NCI-H226 (cell line): ENCODE measurements around the gene FKBP14.
"Not testable (repeated sequence)": the region's sequence is repeated elsewhere in the genome, so short reads cannot be mapped to it uniquely, and the experiment has no call there.

Experiments
- DNase-seq: peaks from one replicate; pipeline ENCODE4 v3.0.0-alpha.2; 2015

FKBP14 gene

GRCh38 chr7:29989257-29989995 is 37.1 kb downstream of the FKBP14 start, which contains the start of gene SCRN1:
Gene SCRN1 (minus strand): TSS chr7:29989801. CDS start chr7:29969067, 20,734 bp downstream.
- DNase-seq, result no peak

- DNase-seq, result no peak
Observed at GRCh38 chr7:29988424-29989256, 37.9 kb downstream of the FKBP14 start.

GRCh38 chr7:29987811-29988317 is 38.6 kb downstream of the FKBP14 start:
- DNase-seq, result peak; percentile 78

GRCh38 chr7:29987083-29987482 is 39.4 kb downstream of the FKBP14 start:
- DNase-seq, result no peak

- DNase-seq, result no peak
Observed at GRCh38 chr7:29980151-29980550, 46.4 kb downstream of the FKBP14 start.

GRCh38 chr7:29977886-29978651 is 48.4 kb downstream of the FKBP14 start:
- no peak for DNase-seq

GRCh38 chr7:29976673-29977415 is 49.7 kb downstream of the FKBP14 start:
- peak; percentile 58 for DNase-seq

GRCh38 chr7:29976266-29976665 is 50.2 kb downstream of the FKBP14 start:
- no peak for DNase-seq

GRCh38 chr7:29975561-29975960 is 50.9 kb downstream of the FKBP14 start:
- no peak for DNase-seq

GRCh38 chr7:29974286-29974685 is 52.2 kb downstream of the FKBP14 start:
- DNase-seq, result no peak

GRCh38 chr7:29972315-29972669 is 54.2 kb downstream of the FKBP14 start:
- no peak for DNase-seq

- DNase-seq, result peak; percentile 74
Observed at GRCh38 chr7:29971566-29972314, 54.8 kb downstream of the FKBP14 start.

- no peak for DNase-seq
Observed at GRCh38 chr7:29970158-29970557, 56.3 kb downstream of the FKBP14 start.

- DNase-seq, result no peak
Observed at GRCh38 chr7:29969738-29970137, 56.8 kb downstream of the FKBP14 start.

GRCh38 chr7:29968683-29969395 is 57.7 kb downstream of the FKBP14 start:
- no peak for DNase-seq

GRCh38 chr7:29965030-29965429 is 61.5 kb downstream of the FKBP14 start:
- DNase-seq, result no peak

GRCh38 chr7:29962035-29962434 is 64.5 kb downstream of the FKBP14 start:
- DNase-seq, result no peak

GRCh38 chr7:29961611-29962010 is 64.9 kb downstream of the FKBP14 start:
- not testable (repeated sequence) for DNase-seq
